Breast epithelium (tissue), 3 donors: Measurements from ENCODE around the gene SLC25A20.

Experiments
- POLR2A ChIP-seq: fragments of 450-650 bp; IDR thresholded peaks from one replicate; pipeline ENCODE4 v1.6.1; 2016; ENCODE audit warnings: antibody characterized with exemption, mild to moderate bottlenecking, moderate library complexity
- POLR2AphosphoS5 ChIP-seq, 3 donors: sonication (generic); formaldehyde crosslinking; IDR thresholded peaks; one replicate each; pipeline ENCODE4 v1.6.1; 2017; ENCODE audit warnings: antibody characterized with exemption in 3 of 3

GRCh38 chr3:48881006-48881405 lies 17.7 kb downstream of the SLC25A20 start:
- TF ChIP-seq POLR2AphosphoS5 (IDR thresholded peaks at IDR 0.05), result no peak
- TF ChIP-seq POLR2A, result no peak
